K562 (cell line): ENCODE data around the gene SLC24A3. TPM values are rescaled to one million over a fixed set of nuclear protein-coding genes. Genes with fewer than 3 reads are reported as not detected.

Experiments used
- ATAC-seq: fragments of 200-7000 bp; cut with Tn5 transposase; 3 replicates; pipeline ENCODE4 v1.9.1; 2020; ENCODE audit warnings: moderate library complexity
- BruUV-seq: library from RNA; stranded (reverse); fragments of 400-500 nt; replicated peaks from 2 replicates; lab custom pipeline; 2021; lab: Mats Ljungman, UMichigan
- CTCF ChIA-PET: fragments of 300-600 bp; formaldehyde crosslinking; extraction: SDS; loops from one replicate; lab custom pipeline; 2021; ENCODE audit warnings: low intra/inter-chr PET ratio; lab: Yijun Ruan, JAX
- POLR2A ChIA-PET: fragments of 300-600, 350-650 bp; sonication (Branson Sonifier 250); formaldehyde crosslinking; extraction: SDS; loops from one replicate; lab custom pipeline; 2021; ENCODE audit warnings: antibody characterized with exemption, inconsistent platforms; lab: Yijun Ruan, JAX
- DNase-seq, 4 experiments: peaks; one replicate each; pipeline versions ENCODE4 v3.0.0 to v3.0.0-alpha.2; 2011 to 2018; ENCODE audit warnings: low spot score in 3 of 4, mixed read lengths in 3 of 4; ENCODE audit errors: extremely low read depth in 1 of 4
- FAIRE-seq: peaks from 2 replicates; lab custom pipeline; 2011; peaks lifted over from hg19 to GRCh38; lab: Jason Lieb, UNC
- H2AFZ ChIP-seq: 2 replicates; pipeline ENCODE4 v1.6.0; 2011; ENCODE audit warnings: low read depth, low read length, control low read depth, inconsistent platforms
- H3K27ac ChIP-seq: fragments of 200-600 bp; 3 replicates; pipeline ENCODE4 v1.8.0; 2011; ENCODE audit warnings: low read depth, mild to moderate bottlenecking, control low read depth, inconsistent platforms, low read length, moderate library complexity, mixed read lengths; ENCODE audit errors: extremely low read depth
- H3K27me3 ChIP-seq, 2 experiments: fragments of 300-600 bp in 1 of 2; 2 replicates in 1 of 2; 3 replicates in 1 of 2; pipeline versions ENCODE4 v1.6.0 to v1.8.0; 2011; ENCODE audit warnings: inconsistent platforms in 2 of 2, low read length in 2 of 2, mild to moderate bottlenecking in 1 of 2, mixed read lengths in 1 of 2, moderate library complexity in 1 of 2; ENCODE audit not compliant: control insufficient read depth in 2 of 2, insufficient read depth in 2 of 2
- H3K36me3 ChIP-seq: fragments of 300-600 bp; 3 replicates; pipeline ENCODE4 v1.8.0; 2011; ENCODE audit warnings: mild to moderate bottlenecking, low read length, inconsistent platforms; ENCODE audit not compliant: control insufficient read depth, insufficient read depth
- H3K4me1 ChIP-seq, 2 experiments: fragments of 200-600 bp in 1 of 2; replicated peaks in 1 of 2; 2 replicates in 1 of 2; 3 replicates in 1 of 2; pipeline versions ENCODE4 v1.5.1 to v1.8.0; 2011; ENCODE audit warnings: inconsistent platforms in 2 of 2, low read length in 2 of 2, mild to moderate bottlenecking in 1 of 2, mixed read lengths in 1 of 2, moderate library complexity in 1 of 2; ENCODE audit not compliant: control insufficient read depth in 2 of 2, insufficient read depth in 2 of 2
- H3K4me2 ChIP-seq: 2 replicates; pipeline ENCODE4 v1.6.1; 2011; ENCODE audit warnings: low read length, control low read depth, inconsistent platforms, mixed read lengths; ENCODE audit not compliant: insufficient read depth
- H3K4me3 ChIP-seq: fragments of 200-600 bp; sonication (generic), shearing (Covaris generic); 2 replicates; pipeline ENCODE4 v1.5.1; 2016; ENCODE audit warnings: control low read depth, inconsistent platforms
- H3K79me2 ChIP-seq: fragments of 200-600 bp; 3 replicates; pipeline ENCODE4 v1.8.0; 2011; ENCODE audit warnings: low read length, inconsistent platforms; ENCODE audit not compliant: control insufficient read depth, insufficient read depth
- H3K9ac ChIP-seq, 2 experiments: 2 replicates each; pipeline versions ENCODE4 v1.6.0 to v1.6.1; 2011; ENCODE audit warnings: low read depth in 2 of 2, low read length in 2 of 2, control low read depth in 1 of 2, inconsistent platforms in 1 of 2, mild to moderate bottlenecking in 1 of 2, mixed read lengths in 1 of 2; ENCODE audit not compliant: insufficient read depth in 1 of 2
- H3K9me1 ChIP-seq: one replicate; pipeline ENCODE4 v1.6.0; 2011; ENCODE audit warnings: inconsistent platforms, mild to moderate bottlenecking, low read length, moderate library complexity; ENCODE audit not compliant: control insufficient read depth, insufficient read depth
- H3K9me3 ChIP-seq: replicated peaks from 2 replicates; pipeline ENCODE4 v1.5.1; 2011; ENCODE audit warnings: low read depth, low read length, inconsistent platforms; ENCODE audit not compliant: control insufficient read depth, insufficient read depth
- H4K20me1 ChIP-seq: replicated peaks from 2 replicates; pipeline ENCODE4 v1.6.1; 2011; ENCODE audit warnings: low read length, inconsistent platforms, mixed read lengths; ENCODE audit not compliant: control insufficient read depth, insufficient read depth
- CREB1 ChIP-seq, 2 experiments: sonication (generic) in 1 of 2; formaldehyde crosslinking in 1 of 2; IDR thresholded peaks; 2 replicates each; pipeline versions ENCODE4 v1.6.1 to v1.8.0; 2012 to 2022; ENCODE audit warnings: inconsistent platforms in 1 of 2, mild to moderate bottlenecking in 1 of 2, missing genetic modification reagents in 1 of 2, moderate library complexity in 1 of 2
- HEY1 ChIP-seq: fragments of 250-450 bp; sonication (Bioruptor Pico); IDR thresholded peaks from 2 replicates; pipeline ENCODE4 v1.5.0; 2020; ENCODE audit warnings: mild to moderate bottlenecking, moderate library complexity, borderline replicate concordance
- IRF1 ChIP-seq: sonication (generic); formaldehyde crosslinking; IDR thresholded peaks from 2 replicates; pipeline ENCODE4 v1.8.0; 2022; ENCODE audit warnings: missing genetic modification reagents, mild to moderate bottlenecking, borderline replicate concordance
- MBD1 ChIP-seq: fragments of 250-450 bp; sonication (Bioruptor Pico); IDR thresholded peaks from 2 replicates; pipeline ENCODE4 v1.8.0; 2022; ENCODE audit warnings: inconsistent platforms
- MXD1 ChIP-seq: fragments of 250-450 bp; sonication (Bioruptor Pico); IDR thresholded peaks from 2 replicates; pipeline ENCODE4 v1.8.0; 2021; ENCODE audit warnings: borderline replicate concordance, mild to moderate bottlenecking, moderate library complexity; ENCODE audit not compliant: poor library complexity, severe bottlenecking
- ZFPM2 ChIP-seq: fragments of 250-450 bp; sonication (Bioruptor Pico); IDR thresholded peaks from 2 replicates; pipeline ENCODE4 v1.5.1; 2022; ENCODE audit warnings: mild to moderate bottlenecking
- ZNF174 ChIP-seq: fragments of 250-450 bp; sonication (Bioruptor Pico); IDR thresholded peaks from 2 replicates; pipeline ENCODE4 v1.4.0; 2020; ENCODE audit warnings: mild to moderate bottlenecking
- ZNF239 ChIP-seq: fragments of 250-450 bp; sonication (Bioruptor Pico); IDR thresholded peaks from 2 replicates; pipeline ENCODE4 v1.4.0; 2020; ENCODE audit warnings: mild to moderate bottlenecking
- ZNF609 ChIP-seq: sonication (generic); formaldehyde crosslinking; IDR thresholded peaks from 2 replicates; pipeline ENCODE4 v1.8.1; 2023; ENCODE audit warnings: missing genetic modification reagents, mild to moderate bottlenecking, borderline replicate concordance
- WGBS: fragments of 100-300 bp; shearing (Covaris generic); methylation state at CpG from one replicate; pipeline ENCODE4 v1.1.6; 2016; ENCODE audit warnings: low coverage, mixed read lengths; ENCODE audit not compliant: insufficient coverage; ENCODE audit errors: missing lambda C conversion rate; 5-methylcytosine and 5-hydroxymethylcytosine counted together
- in situ Hi-C: fragments of 300-500 bp; cut with MboI; formaldehyde crosslinking; loops from 4 replicates; pipeline ENCODE4 v1.15.0; 2018; ENCODE audit warnings: inconsistent platforms, mixed read lengths
- intact Hi-C: fragments of 100-400 bp; cut with micrococcal nuclease; formaldehyde crosslinking; loops from 2 replicates; pipeline ENCODE4 v1.14.2; 2022
- polyA plus RNA-seq, 8 experiments: library from polyadenylated mRNA; depleted of rRNA in 4 of 8; stranded (reverse) in 5 of 8; unstranded in 3 of 8; fragments of >200 nt; fragmentation: Nextera tagmentation in 2 of 8; fragmentation: Illumina TruSeq in 1 of 8; extraction: Ambion mirVana in 2 of 8; extraction: Trizol in 1 of 8; gene quantifications; 2 replicates each; pipeline versions ENCODE4 v1.2.1 to v1.2.3, GENCODE V29; 2011 to 2014; ENCODE audit warnings: inconsistent platforms in 1 of 8, missing spikeins in 1 of 8
- total RNA-seq, 7 experiments: library from RNA; depleted of rRNA in 6 of 7; stranded (reverse); fragments of >200 nt in 6 of 7; fragmentation: Illumina TruSeq in 2 of 7; extraction: Trizol in 2 of 7; gene quantifications; 2 replicates each; pipeline versions ENCODE4 v1.2.1 to v1.2.3, GENCODE V29; 2011 to 2021; ENCODE audit warnings: low replicate concordance in 1 of 7

The SLC24A3 gene
- total and polyA plus RNA-seq, 9 of the 15 experiments (the other 6 are each of a cell fraction or from before 2014, with no cell fraction given): not detected

GRCh38 chr20:19723813-19724430 lies 511.5 kb downstream of the SLC24A3 start (continued):
- TF ChIP-seq MXD1: no peak

GRCh38 chr20:19725373-19725772 lies 512.9 kb downstream of the SLC24A3 start:
- no peaks in the 10 kb centered on the region for H3K4me1 ChIP-seq
- H3K4me2 ChIP-seq: no peak overlapping the region
- BruUV-seq: no TSS peak
- in situ Hi-C loops (no loop called here), intact Hi-C loops (no loop called here)
- ChIA-PET CTCF (no interaction called here), POLR2A (interaction anchor here (0.6 kb wide), 1 partner anchor 1691 kb away, joined by 3 read pairs; no protein-coding TSS in a partner anchor)
- no peak for DNase-seq
- H3K36me3 ChIP-seq: no peaks in the 10 kb centered on the region
- no peak for ATAC-seq
- H4K20me1 ChIP-seq: no peaks in the 10 kb centered on the region
- no peak overlapping the region for H2AFZ ChIP-seq
- H3K9ac ChIP-seq: no peak overlapping the region
- FAIRE-seq: no peak
- no peaks in the 10 kb centered on the region; a peak in 1 of 5 replicates for H3K27me3 ChIP-seq
- H3K9me1 ChIP-seq: no peaks in the 10 kb centered on the region
- H3K27ac ChIP-seq: no peak overlapping the region
- no peaks in the 10 kb centered on the region for H3K9me3 ChIP-seq
- H3K79me2 ChIP-seq: no peaks in the 10 kb centered on the region
- 0% methylated on average over 4 of the region's 4 CpGs for WGBS
- no peak overlapping the region for H3K4me3 ChIP-seq
- no peak for TF ChIP-seq ZNF174 (CRISPR knock-in tag)
- TF ChIP-seq ZNF239 (CRISPR knock-in tag): no peak
- TF ChIP-seq CREB1 (IDR thresholded peaks at IDR 0.05): no peak
- TF ChIP-seq CREB1 (CRISPR knock-in tag; IDR thresholded peaks at IDR 0.05): no peak
- TF ChIP-seq MBD1 (CRISPR knock-in tag): no peak
- TF ChIP-seq ZNF609: no peak
- TF ChIP-seq ZFPM2 (CRISPR knock-in tag): no peak
- no peak for TF ChIP-seq HEY1 (CRISPR knock-in tag)
- no peak for TF ChIP-seq IRF1 (CRISPR knock-in tag)
